H7 (cell line): Measurements from ENCODE around the gene GPHN. TPM values are rescaled to one million over a fixed set of nuclear protein-coding genes. Genes with fewer than 3 reads are reported as not detected.

ENCODE experiments used
- DNase-seq: peaks from one replicate; pipeline ENCODE4 v3.0.0; 2012
- H3K27me3 ChIP-seq: 2 replicates; pipeline ENCODE4 v1.6.0; 2011; ENCODE audit warnings: mild to moderate bottlenecking, low read length; ENCODE audit not compliant: control insufficient read depth, insufficient read depth
- H3K36me3 ChIP-seq: replicated peaks from 2 replicates; pipeline ENCODE4 v1.5.1; 2011; ENCODE audit warnings: low read length; ENCODE audit not compliant: control insufficient read depth, insufficient read depth
- H3K4me3 ChIP-seq: 2 replicates; pipeline ENCODE4 v1.5.1; 2011; ENCODE audit warnings: low read depth, mild to moderate bottlenecking, control low read depth, low read length, moderate library complexity; ENCODE audit not compliant: insufficient read depth
- total RNA-seq: library from RNA; depleted of rRNA; stranded (reverse); fragments of >200 nt; shearing (Covaris generic); gene quantifications from 2 replicates; pipeline ENCODE4 v1.2.3, GENCODE V29; 2014

Gene GPHN
- total RNA-seq, 1 experiment from 2014 or later: 14.2 TPM

DNA sequence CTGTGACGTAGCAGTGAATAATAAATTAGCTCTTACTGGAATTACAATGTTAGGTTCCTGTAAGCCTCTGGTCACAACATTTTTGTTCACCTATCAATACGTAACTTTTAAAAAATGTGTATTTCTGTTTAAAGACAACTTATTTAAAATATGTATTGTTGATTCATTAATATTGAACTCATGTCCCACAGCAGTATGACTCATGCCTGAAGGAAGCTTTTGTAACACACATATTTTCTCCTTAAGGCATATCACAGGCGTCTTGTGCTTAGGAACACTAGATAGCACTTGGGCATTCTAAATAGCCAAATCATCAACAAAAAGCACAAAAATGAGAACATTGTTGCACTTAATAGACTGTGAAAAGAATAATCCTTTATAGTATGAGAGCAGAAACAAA, 92.5 kb downstream of the GPHN start:
- DNase-seq: no peak
- Histone ChIP-seq H3K4me3 (no peak overlapping the region), H3K27me3 (no peaks in the 10 kb centered on the region)

DNA sequence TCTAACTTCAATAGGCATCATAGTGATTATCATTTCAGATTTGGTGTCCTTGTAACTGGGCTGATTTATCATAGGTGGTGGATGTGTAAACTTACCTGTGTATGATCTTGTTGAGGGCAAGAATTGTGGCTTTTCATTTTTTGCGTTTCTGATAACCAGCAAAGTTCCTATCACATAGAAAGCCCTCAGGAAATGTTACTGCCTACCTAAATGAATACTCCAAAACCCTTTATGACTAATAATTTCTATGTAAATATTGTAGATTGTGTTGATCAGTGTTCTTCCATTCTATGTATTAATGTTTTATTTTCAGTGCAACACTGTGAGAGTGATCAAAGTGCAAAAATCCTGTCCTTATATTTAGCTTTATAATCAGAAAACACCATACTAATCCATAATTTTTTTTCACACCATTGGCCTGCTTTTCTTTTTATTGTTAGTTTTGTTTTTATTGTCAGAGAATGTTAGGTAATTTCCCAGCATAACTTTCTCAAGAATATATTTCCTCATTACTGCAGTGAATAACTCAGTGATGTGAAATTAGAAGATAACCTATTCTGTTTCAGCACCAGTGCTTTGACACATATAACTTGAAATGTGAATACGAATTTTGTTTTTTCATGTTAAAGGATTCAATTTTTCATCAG, 94.1 kb downstream of the GPHN start:
- no peaks in the 10 kb centered on the region for H3K36me3 ChIP-seq
- no peak for DNase-seq

More for the DNA sequence above, 92.5 kb downstream of the GPHN start:
- no peaks in the 10 kb centered on the region for H3K36me3 ChIP-seq

DNA sequence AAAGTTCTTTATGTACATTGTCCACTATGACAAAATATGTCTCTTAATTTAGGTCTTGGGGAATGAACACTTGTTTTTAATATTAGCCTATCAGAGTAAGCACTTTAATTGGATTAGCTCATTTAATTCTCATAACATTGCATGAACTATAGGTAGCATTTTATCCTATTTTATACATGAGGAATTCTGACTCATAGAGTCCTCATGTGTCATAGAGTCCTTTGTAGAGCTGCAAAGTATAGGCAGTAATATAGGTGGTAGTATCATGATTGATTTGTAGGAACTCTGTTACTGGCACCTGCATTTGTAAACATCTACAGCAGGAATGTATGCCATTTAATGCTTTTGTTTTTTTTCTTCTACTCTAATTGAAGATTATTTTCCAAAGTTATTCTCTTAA, 96.0 kb downstream of the GPHN start:
- Histone ChIP-seq H3K36me3 (no peaks in the 10 kb centered on the region), H3K27me3 (no peaks in the 10 kb centered on the region), H3K4me3 (no peak overlapping the region)
- no peak for DNase-seq

More for the DNA sequence above, 94.1 kb downstream of the GPHN start:
- Histone ChIP-seq H3K4me3 (no peak overlapping the region), H3K27me3 (no peaks in the 10 kb centered on the region)

DNA sequence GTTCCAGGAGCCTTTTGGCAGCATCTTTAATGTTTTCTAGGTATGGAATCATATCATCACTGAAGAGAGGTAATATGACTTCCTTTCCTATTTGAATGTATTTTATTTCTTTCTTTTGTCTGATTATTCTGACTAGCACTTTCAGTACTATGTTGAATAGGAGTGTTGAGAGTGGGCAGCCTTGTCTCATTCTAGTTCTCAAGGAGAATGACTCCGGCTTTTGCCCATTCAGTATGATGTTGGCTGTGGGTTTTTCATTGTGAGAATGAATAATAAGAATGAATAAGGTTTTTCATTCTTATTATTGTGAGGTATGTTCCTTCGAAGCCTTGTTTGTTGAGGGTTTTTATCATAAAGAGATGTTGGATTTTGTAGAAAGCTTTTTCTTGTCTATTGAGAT, 98.9 kb downstream of the GPHN start:
- no peak overlapping the region for H3K4me3 ChIP-seq

DNA sequence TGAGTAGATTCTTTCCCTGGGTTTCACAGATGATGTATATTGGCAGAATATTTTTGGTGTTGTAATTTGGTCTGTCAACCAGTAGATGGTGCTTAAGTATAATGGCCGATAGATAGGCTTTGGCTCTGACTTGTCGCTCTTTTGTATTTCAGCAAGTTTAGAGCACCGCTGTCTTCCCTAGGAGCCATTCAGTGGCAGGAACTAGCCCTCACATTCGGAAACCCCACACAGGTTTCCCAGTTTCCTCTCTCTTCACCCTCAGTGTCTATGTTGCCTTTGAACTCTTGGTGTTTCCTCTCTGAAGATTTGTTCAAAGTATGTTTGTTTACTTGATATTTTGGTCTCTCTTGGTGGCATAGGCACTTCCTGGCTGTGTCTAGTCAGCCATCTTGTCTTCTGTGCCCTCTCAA, 102.2 kb downstream of the GPHN start:
- DNase-seq: peak; percentile 15
- H3K36me3 ChIP-seq: no peaks in the 10 kb centered on the region
- no peak overlapping the region for H3K4me3 ChIP-seq
- no peaks in the 10 kb centered on the region for H3K27me3 ChIP-seq

More for the DNA sequence above, 98.9 kb downstream of the GPHN start:
- Histone ChIP-seq H3K36me3 (no peaks in the 10 kb centered on the region), H3K27me3 (no peaks in the 10 kb centered on the region)
- no peak for DNase-seq

DNA sequence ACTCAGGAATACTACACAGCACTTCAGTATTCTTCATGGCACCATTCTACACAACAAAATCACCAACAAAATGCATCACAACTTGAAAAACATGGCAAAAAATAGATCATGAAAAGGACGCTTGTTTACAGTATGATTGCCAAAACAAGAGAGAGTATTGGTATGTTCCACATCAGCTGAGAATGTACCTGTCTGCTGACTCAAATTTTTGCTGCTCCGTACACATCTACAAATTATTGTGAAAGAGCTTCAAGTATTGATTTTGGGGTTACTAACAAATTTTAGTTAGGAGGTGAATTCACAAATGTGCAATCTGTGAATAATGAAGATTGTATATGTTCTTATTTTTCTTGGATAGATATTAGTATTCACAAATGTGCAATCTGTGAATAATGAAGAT, 105.4 kb downstream of the GPHN start:
- DNase-seq: no peak
- Histone ChIP-seq H3K36me3 (no peaks in the 10 kb centered on the region), H3K27me3 (no peaks in the 10 kb centered on the region), H3K4me3 (no peak overlapping the region)

DNA sequence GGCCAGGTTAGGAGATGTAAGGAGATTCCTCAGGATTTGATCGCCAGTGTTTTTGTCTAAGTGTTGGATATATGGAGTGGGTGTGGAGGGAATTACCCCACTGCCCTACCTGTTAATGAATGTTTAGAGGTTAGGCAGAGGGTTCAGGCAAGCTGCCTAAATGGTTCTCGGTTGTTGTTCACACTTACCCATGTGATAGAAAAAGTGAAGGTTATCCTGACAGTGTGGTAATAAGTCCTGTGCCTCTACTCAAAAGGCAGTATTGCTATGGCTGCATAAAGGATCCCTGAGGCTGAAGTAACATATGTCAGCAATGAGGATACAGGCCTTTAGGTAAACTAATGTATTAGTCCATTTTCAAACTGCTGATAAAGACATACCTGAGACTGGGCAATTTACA, 112.0 kb downstream of the GPHN start:
- DNase-seq: no peak
- H3K4me3 ChIP-seq: no peak overlapping the region
- H3K36me3 ChIP-seq: no peaks in the 10 kb centered on the region
- H3K27me3 ChIP-seq: no peaks in the 10 kb centered on the region

DNA sequence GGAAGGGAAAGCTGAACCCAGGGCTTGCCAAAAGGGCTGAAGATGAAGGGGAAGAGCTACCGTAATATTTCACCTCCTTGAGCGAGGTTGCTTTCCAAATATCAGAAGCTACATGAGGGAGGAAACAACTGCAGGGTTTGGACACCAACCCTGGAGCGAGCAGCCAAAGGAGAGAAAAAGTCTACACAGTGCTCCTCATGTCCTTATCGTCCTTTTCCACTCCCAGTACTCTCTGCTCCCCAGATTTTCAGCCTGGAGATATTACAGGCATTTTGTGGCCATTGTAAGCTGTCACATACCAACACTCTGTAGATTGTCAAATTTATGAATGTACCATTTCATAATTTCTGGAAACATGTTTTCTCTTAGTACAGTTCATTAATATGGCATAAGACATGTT, 115.9 kb downstream of the GPHN start:
- Histone ChIP-seq H3K4me3 (no peak overlapping the region), H3K27me3 (no peaks in the 10 kb centered on the region), H3K36me3 (no peaks in the 10 kb centered on the region)
- DNase-seq: no peak

DNA sequence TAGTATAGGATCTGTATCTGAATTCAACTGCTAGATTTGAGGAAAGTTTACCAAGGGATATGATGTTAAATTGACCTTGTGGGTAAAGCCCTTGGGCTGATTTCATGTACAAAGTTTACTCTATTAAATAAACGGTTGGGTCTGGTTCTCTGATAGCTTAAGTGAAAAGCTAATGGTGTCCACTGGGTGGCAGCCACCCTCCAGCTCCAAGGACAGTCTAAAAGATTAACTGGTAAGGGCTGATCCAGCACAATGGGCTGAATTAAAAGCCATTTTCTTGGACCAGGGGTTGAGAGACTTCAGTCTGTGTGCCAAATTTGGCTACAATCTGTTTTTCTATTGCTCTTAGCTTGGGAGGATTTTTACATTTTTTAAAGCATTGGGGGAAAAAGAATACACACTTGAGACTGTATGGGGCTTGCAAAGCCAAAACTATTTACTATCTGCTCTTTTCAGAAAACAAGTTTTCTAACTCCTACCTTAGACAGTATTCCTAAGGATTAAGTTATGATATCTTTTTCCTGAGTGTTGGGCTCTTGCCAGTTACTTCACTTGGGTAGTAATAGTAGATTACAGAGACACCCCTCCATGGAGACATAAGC, 116.5 kb downstream of the GPHN start:
- H3K4me3 ChIP-seq: no peak overlapping the region
- DNase-seq: peak; percentile 30
- no peaks in the 10 kb centered on the region for H3K27me3 ChIP-seq

DNA sequence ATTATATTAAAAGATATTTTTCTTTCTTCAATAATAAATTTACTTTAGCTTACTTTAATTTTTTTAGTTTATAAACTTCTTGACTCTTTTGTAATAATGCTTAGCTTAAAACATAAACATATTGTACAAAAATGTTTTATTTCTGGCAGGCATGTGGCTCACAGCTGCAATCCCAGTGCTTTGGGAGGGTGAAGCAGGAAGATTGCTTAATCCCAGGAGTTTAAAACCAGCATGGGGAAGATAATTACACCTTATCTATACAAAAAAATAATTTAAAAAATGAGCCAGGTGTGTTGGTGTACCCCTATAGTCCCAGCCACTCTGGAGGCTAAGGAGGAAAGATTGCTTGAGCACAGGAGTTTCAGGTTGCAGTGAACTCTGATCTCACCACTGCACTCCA, 120.7 kb downstream of the GPHN start:
- Histone ChIP-seq H3K36me3 (no peaks in the 10 kb centered on the region), H3K4me3 (no peak overlapping the region)

More for the DNA sequence above, 116.5 kb downstream of the GPHN start:
- no peaks in the 10 kb centered on the region for H3K36me3 ChIP-seq

DNA sequence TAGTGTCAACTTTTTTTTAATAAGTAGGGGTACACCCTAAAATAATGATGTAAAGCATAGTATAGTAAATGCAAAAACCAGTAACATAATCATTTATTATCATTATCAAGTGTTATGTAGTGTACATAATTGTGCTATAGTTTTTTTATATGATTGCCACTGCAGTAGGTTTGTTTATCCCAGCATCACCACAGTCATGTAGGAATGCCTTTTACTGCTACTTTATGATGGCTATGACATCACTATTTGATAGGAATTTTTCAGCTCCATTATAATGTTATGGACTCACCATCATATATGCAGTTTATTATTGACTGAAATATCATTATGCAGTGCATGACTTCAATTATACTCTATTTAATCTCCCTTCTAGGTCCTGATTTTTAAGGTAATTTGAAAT, 121.6 kb downstream of the GPHN start:
- no peak for DNase-seq
- H3K36me3 ChIP-seq: no peaks in the 10 kb centered on the region
- H3K4me3 ChIP-seq: no peak overlapping the region
- no peaks in the 10 kb centered on the region for H3K27me3 ChIP-seq

More for the DNA sequence above, 120.7 kb downstream of the GPHN start:
- no peak for DNase-seq
- no peaks in the 10 kb centered on the region for H3K27me3 ChIP-seq

DNA sequence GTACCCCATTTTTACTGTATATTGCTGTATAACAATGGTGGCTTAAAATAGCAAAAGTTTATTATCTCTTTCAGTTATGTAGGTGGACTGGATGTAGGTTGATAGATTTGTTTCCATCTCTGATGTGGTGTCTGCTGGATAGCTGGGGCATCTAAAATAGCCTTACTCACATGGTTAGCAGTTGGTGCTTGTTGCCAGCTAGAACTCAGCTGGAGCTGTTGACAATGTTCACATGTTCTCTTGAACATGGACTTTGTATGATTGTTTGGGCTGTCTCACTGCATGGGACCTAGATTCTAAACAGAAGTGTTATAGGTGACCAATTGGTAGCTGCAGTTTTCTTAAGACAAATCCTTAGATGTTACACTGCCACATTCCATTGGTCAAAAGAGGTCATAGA, 126.9 kb downstream of the GPHN start:
- no peaks in the 10 kb centered on the region for H3K27me3 ChIP-seq
- no peak for DNase-seq
- H3K4me3 ChIP-seq: no peak overlapping the region
- no peaks in the 10 kb centered on the region for H3K36me3 ChIP-seq

DNA sequence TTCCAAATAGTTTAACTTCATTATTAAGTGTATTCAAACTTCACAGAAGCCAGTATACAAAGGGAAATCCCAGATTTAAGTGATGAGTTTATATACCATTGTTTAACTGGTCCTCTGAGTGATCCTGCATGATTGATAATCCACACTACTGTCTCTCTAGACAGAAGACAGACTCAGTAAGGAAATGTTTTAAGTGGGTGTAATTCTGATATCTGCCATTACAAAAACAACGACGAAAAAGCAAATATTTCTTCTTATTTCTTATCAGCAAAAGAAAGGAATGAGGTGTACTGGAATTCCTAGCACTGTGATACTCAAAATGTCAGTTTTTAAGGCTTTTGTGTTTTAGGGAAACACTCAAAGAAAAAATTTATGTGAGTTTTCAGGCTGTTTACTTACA, 127.5 kb downstream of the GPHN start:
- Histone ChIP-seq H3K4me3 (no peak overlapping the region), H3K36me3 (no peaks in the 10 kb centered on the region), H3K27me3 (no peaks in the 10 kb centered on the region)
- no peak for DNase-seq

DNA sequence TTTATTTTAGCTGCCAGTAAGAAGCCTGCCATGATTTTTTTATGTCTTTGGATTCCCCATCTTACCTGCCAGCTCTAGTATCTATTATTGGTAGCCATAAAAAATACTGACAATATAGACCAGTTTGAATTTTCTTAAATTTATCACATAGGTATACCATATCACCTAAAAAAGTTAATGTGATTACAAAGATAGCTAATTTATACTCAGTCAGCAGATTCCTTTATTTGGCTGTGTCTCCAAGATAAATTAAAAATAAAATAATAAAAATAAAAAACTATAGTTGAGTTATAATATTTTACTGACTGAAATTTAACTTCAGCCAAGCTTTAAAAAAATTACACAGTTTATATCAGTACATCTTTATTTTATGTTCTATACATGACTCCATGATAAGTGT, 128.3 kb downstream of the GPHN start:
- no peak for DNase-seq
- no peaks in the 10 kb centered on the region for H3K27me3 ChIP-seq
- H3K36me3 ChIP-seq: no peaks in the 10 kb centered on the region
- H3K4me3 ChIP-seq: no peak overlapping the region

DNA sequence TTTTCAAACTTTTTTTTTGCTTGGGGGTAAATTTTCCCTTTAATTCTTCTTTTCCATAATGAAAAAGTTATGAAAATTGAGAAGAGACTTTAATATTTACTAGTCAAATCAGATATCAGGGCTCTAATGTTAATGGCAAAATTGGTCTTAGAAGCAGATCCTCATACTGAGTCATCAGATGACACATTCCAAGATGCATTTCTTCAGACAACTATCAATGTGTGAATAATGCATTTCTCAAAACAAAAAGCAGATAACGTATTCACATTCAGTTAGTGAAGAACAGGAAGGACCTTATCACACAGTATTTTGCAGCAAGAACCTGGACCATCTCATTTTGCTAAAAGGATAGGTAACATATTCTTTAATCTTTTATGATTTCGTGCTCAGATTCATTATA, 130.7 kb downstream of the GPHN start:
- DNase-seq: no peak
- H3K36me3 ChIP-seq: no peaks in the 10 kb centered on the region
- H3K27me3 ChIP-seq: no peaks in the 10 kb centered on the region
- no peak overlapping the region for H3K4me3 ChIP-seq
